ENCODE data around the gene MAST4.

DNA sequence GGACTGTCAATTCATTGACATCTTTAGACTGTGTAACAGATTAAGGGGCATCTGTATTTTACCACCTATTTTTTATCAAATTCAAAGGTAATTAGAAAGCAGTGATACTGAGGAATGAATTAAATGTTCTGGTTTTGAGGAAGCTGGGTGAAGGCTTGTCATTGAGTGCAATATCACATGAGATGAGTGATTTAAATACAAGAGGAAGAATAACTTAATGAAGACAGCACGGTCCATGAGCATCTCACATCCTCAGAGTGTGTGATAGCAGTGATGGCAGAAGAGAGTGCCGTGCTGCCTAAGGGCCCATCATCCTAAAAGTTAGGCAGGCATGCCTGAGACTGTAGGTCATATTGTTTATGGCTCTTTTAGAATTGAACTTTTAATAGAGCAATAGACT, 263.3 kb downstream of the MAST4 start:
- TF ChIP-seq POLR2AphosphoS5 (IDR thresholded peaks at IDR 0.05; ENCODE audit: low read depth) (no peak), SPI1 (IDR thresholded peaks at IDR 0.05; ENCODE audit: borderline replicate concordance, low read depth) (no peak), GABPA (IDR thresholded peaks at IDR 0.05; ENCODE audit: low read depth) (no peak)
- TF ChIP-seq, protein P1, sequence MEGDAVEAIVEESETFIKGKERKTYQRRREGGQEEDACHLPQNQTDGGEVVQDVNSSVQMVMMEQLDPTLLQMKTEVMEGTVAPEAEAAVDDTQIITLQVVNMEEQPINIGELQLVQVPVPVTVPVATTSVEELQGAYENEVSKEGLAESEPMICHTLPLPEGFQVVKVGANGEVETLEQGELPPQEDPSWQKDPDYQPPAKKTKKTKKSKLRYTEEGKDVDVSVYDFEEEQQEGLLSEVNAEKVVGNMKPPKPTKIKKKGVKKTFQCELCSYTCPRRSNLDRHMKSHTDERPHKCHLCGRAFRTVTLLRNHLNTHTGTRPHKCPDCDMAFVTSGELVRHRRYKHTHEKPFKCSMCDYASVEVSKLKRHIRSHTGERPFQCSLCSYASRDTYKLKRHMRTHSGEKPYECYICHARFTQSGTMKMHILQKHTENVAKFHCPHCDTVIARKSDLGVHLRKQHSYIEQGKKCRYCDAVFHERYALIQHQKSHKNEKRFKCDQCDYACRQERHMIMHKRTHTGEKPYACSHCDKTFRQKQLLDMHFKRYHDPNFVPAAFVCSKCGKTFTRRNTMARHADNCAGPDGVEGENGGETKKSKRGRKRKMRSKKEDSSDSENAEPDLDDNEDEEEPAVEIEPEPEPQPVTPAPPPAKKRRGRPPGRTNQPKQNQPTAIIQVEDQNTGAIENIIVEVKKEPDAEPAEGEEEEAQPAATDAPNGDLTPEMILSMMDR (IDR thresholded peaks at IDR 0.05; ENCODE audit: insufficient read depth, low read length): no peak
- TF ChIP-seq, protein P2, sequence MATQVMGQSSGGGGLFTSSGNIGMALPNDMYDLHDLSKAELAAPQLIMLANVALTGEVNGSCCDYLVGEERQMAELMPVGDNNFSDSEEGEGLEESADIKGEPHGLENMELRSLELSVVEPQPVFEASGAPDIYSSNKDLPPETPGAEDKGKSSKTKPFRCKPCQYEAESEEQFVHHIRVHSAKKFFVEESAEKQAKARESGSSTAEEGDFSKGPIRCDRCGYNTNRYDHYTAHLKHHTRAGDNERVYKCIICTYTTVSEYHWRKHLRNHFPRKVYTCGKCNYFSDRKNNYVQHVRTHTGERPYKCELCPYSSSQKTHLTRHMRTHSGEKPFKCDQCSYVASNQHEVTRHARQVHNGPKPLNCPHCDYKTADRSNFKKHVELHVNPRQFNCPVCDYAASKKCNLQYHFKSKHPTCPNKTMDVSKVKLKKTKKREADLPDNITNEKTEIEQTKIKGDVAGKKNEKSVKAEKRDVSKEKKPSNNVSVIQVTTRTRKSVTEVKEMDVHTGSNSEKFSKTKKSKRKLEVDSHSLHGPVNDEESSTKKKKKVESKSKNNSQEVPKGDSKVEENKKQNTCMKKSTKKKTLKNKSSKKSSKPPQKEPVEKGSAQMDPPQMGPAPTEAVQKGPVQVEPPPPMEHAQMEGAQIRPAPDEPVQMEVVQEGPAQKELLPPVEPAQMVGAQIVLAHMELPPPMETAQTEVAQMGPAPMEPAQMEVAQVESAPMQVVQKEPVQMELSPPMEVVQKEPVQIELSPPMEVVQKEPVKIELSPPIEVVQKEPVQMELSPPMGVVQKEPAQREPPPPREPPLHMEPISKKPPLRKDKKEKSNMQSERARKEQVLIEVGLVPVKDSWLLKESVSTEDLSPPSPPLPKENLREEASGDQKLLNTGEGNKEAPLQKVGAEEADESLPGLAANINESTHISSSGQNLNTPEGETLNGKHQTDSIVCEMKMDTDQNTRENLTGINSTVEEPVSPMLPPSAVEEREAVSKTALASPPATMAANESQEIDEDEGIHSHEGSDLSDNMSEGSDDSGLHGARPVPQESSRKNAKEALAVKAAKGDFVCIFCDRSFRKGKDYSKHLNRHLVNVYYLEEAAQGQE (IDR thresholded peaks at IDR 0.05; ENCODE audit: insufficient replicate concordance, low read depth): no peak
